HFFc6 (cell line): ENCODE data around the gene WNT9A. TPM values are rescaled to one million over a fixed set of nuclear protein-coding genes. Genes with fewer than 3 reads are reported as not detected.

Experiments used
- DNase-seq: peaks from one replicate; pipeline ENCODE4 v3.0.0-alpha.2; 2018
- H3K27ac Mint-ChIP-seq: 2 replicates; pipeline ENCODE4 v1.8.0; 2020; ENCODE audit warnings: mild to moderate bottlenecking, mixed read lengths
- H3K27me3 Mint-ChIP-seq: 2 replicates; pipeline ENCODE4 v1.8.0; 2021; ENCODE audit warnings: mild to moderate bottlenecking, moderate library complexity, mixed read lengths; ENCODE audit not compliant: insufficient read depth
- H3K36me3 Mint-ChIP-seq: 2 replicates; pipeline ENCODE4 v1.8.0; 2021; ENCODE audit warnings: low read depth, mixed read lengths
- H3K4me1 Mint-ChIP-seq: 2 replicates; pipeline ENCODE4 v1.8.0; 2020; ENCODE audit warnings: low read depth, mixed read lengths
- H3K4me3 Mint-ChIP-seq: 2 replicates; pipeline ENCODE4 v1.8.0; 2020; ENCODE audit warnings: mild to moderate bottlenecking, moderate library complexity, mixed read lengths
- H3K9me3 Mint-ChIP-seq: 2 replicates; pipeline ENCODE4 v1.8.0; 2020; ENCODE audit warnings: mild to moderate bottlenecking, mixed read lengths
- total RNA-seq, 6 experiments: library from RNA; stranded (reverse); fragmentation: NEBNext Ultra II Directional; extraction: Animal tissue kit (Norgen Biotek cat#: 25700); gene quantifications; 2 replicates in 1 of 6; 3 replicates in 5 of 6; pipeline ENCODE4 v1.2.3, GENCODE V29; 2021
- TF ChIP-seq, protein P1 (sequence below): fragments of 200-600 bp; sonication (generic); IDR thresholded peaks from 2 replicates; pipeline ENCODE4 v1.5.0; 2021; ENCODE audit warnings: antibody characterized with exemption, mild to moderate bottlenecking

The WNT9A gene
- total RNA-seq, 6 experiments from 2014 or later, result 0.17 to 0.67 (median 0.57) TPM

DNA sequence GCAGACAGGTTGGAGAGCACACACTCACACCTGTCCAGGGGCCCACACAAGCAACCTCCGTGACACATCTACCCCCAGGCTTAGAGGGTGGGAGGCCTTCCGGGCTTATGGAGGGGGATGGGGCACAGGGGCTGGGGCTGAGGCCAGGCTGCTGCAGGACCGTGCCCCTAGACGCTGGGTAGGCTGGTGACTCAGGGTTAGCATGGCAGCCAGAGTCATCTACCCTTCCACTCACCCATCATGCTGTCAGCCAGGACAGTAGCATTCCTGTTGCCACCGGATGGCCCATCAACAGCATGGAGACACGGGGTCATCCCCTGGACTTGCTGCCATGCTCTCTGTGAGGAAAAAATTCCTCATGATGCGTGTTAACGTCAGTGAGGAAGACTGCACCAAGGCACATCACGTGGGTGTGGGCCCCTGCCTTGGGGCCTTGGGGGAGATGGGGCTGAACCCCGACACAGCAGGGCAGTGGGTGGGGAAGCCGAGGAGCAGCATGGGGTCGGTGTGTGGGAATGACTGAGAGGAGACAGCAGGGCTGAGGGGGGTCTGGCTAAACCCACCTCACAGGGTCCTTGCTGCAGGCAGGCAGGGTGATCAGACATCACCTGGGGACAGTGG, 52.8 kb downstream of the WNT9A start:
- Mint-ChIP-seq H3K36me3 (no peaks in the 10 kb centered on the region), H3K4me3 (no peak overlapping the region)

DNA sequence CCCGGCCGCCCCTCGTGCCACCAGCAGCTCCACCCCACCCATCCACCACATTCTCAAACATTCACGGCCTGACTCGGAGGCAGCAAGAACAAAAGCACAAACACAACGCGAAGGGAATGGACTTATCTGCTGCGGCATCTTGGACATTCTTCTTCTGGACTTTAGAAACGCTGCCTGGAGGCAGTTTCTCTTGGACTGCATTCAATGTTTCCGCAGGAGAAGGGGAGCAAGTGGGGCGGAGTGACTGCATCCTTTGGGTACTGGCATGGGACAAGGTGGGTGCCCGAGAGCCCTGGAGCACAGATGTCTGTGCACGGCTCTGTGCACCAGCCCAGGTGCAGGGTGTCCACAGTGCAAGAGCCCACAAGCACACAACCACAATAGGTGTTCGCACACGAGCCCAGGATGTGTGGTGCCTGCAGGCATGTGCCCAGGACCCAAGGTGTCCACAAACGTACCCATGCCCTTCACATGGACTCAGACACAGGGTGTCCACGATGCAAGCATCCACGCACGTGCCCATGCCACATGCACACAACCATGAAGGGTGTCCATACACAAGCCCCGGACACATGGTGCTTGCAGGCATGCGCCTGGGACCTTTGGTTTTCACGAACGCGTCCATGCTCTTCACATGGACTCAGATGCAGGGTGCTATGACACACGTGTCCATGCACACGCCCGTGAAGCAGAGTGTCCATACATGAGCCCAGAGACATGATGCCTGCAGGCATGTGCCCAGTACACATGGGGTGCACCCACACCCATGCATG, 53.6 kb downstream of the WNT9A start:
- no peak overlapping the region for H3K4me3 Mint-ChIP-seq
- H3K4me1 Mint-ChIP-seq, result peaks cover 6% of the 10 kb centered on the region; the same call in 1 of the 2 replicates
- H3K27me3 Mint-ChIP-seq, result peaks cover 6% of the 10 kb centered on the region
- DNase-seq, result no peak
- H3K36me3 Mint-ChIP-seq, result no peaks in the 10 kb centered on the region
- no peak overlapping the region for H3K27ac Mint-ChIP-seq
- H3K9me3 Mint-ChIP-seq, result no peaks in the 10 kb centered on the region
- TF ChIP-seq, protein P1, sequence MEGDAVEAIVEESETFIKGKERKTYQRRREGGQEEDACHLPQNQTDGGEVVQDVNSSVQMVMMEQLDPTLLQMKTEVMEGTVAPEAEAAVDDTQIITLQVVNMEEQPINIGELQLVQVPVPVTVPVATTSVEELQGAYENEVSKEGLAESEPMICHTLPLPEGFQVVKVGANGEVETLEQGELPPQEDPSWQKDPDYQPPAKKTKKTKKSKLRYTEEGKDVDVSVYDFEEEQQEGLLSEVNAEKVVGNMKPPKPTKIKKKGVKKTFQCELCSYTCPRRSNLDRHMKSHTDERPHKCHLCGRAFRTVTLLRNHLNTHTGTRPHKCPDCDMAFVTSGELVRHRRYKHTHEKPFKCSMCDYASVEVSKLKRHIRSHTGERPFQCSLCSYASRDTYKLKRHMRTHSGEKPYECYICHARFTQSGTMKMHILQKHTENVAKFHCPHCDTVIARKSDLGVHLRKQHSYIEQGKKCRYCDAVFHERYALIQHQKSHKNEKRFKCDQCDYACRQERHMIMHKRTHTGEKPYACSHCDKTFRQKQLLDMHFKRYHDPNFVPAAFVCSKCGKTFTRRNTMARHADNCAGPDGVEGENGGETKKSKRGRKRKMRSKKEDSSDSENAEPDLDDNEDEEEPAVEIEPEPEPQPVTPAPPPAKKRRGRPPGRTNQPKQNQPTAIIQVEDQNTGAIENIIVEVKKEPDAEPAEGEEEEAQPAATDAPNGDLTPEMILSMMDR, result no peak

More for the DNA sequence above, 52.8 kb downstream of the WNT9A start:
- Mint-ChIP-seq H3K27me3 (peaks cover 4% of the 10 kb centered on the region), H3K9me3 (no peaks in the 10 kb centered on the region), H3K4me1 (peaks cover 6% of the 10 kb centered on the region; the same call in 1 of the 2 replicates), H3K27ac (no peak overlapping the region)
- TF ChIP-seq, protein P1, result no peak
- DNase-seq, result no peak

DNA sequence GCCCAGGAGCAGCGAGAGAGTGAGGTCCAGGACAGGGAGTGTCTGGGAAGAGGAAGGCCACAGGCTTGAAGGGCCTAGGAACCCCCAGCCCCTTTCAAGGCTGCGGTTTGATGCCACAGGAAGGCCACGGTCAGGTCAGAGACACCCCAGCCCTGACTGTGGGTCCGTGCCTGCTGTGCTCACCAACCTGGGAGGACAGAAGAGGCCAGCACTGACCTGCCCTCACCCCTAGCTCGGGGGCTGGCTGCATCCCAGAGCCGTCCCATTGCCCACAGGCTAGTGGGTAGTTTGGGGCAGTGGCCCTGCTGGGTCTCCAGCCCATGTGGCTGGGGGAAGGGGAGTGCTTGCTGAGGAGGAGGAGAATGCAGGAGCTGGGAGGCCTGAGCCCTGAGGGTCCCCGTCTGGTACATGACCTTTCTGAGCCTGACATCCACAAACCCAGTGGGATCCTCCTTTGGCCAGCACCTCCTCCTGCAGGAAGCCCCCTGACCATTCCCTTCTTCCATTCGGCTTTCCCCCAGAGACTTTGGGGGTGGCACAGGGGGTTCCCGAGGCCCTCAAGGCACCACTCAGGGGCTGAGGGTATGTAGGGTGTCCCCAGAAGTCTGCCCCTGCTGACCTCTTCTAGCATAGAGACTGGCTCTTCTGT, 54.3 kb downstream of the WNT9A start:
- no peaks in the 10 kb centered on the region for H3K36me3 Mint-ChIP-seq
- H3K4me1 Mint-ChIP-seq, result peaks cover 6% of the 10 kb centered on the region; the same call in 1 of the 2 replicates
- DNase-seq, result no peak
- TF ChIP-seq, protein P1, result no peak
- peaks cover 5% of the 10 kb centered on the region for H3K27me3 Mint-ChIP-seq
- no peak overlapping the region for H3K27ac Mint-ChIP-seq
- H3K4me3 Mint-ChIP-seq, result no peak overlapping the region
- H3K9me3 Mint-ChIP-seq, result no peaks in the 10 kb centered on the region

DNA sequence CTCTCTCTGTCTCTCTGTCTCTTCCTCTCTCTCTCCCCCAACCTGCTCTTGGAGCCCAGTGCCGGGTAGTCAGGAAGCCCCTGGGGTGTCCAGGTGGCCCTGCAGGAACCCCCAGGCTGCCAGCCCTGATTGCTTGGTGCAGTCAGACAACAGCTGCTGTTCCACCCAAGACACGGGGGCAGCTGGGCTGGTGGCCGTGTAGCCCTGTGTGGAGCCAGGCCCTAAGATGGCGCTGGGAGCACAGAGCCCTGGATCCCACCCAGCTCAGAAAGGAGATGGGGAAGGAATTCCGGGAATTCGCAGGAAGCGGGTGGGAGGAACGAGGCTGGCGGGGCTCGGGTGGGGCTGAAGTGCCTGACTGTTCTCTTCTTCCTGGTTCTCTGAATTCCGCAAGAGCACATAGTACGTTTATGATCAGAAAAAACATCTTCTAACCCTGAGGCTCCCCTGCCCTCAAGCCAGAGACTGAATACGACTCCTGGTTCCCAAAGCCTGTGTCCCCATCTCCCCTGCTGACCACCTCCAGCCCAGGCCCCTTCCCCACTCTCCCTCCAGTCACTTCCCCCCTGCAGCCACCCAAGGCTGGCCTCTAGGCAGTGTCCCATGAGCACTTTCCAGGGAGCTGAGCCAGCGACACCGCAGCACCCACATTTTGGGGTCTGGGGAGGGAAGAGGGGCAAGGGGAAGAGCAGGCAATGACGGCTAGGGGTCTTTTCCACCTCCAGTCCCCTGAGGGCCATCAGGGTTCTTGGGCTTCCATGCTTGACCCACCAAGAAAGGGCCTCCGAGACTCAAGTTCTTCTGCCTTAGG, 55.0 kb downstream of the WNT9A start:
- no peaks in the 10 kb centered on the region for H3K36me3 Mint-ChIP-seq
- peaks cover 6% of the 10 kb centered on the region; the same call in 1 of the 2 replicates for H3K4me1 Mint-ChIP-seq
- TF ChIP-seq, protein P1, result no peak
- no peak for DNase-seq
- no peak overlapping the region for H3K4me3 Mint-ChIP-seq
- H3K27me3 Mint-ChIP-seq, result peaks cover 4% of the 10 kb centered on the region
- no peak overlapping the region for H3K27ac Mint-ChIP-seq
- no peaks in the 10 kb centered on the region for H3K9me3 Mint-ChIP-seq

DNA sequence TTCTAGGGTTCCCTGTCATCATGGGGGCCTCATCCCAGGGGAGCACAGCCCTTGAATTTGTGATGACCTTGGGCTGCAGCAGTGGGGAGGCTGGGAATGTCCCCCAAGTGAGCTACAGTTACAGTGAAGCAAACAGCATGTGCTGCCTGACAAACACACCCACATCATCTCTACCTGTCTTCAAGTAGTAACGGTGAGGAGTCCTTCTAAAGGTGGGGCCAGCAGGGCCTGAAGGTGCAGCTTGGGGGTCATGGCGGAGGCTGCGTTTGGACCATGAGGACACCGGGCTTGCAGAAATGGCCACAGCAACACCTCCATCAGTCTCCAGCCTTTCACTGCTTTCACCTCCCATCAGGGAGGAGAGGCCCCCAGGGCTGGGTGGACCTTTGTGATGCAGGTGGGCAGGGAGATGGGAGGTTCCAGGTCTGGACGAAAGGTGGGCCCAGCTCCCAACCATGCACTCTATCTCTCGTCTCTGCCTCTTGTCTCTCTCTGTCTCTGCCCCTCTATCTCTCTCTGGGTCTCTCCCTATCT, 55.7 kb downstream of the WNT9A start:
- DNase-seq, result no peak
- Mint-ChIP-seq H3K36me3 (no peaks in the 10 kb centered on the region), H3K4me1 (peaks cover 6% of the 10 kb centered on the region; the same call in 1 of the 2 replicates), H3K9me3 (no peaks in the 10 kb centered on the region), H3K27ac (no peak overlapping the region), H3K4me3 (no peak overlapping the region), H3K27me3 (peaks cover 4% of the 10 kb centered on the region)
- TF ChIP-seq, protein P1, result no peak
